GM12878 (cell line): ENCODE results near the gene THADA. TPM values are rescaled to one million over a fixed set of nuclear protein-coding genes. Genes with fewer than 3 reads are reported as not detected.

Experiments
- ASH2L ChIP-seq: fragments of 300-600, 200-600 bp; sonication (generic); IDR thresholded peaks from 2 replicates; pipeline ENCODE4 v1.6.1; 2017; ENCODE audit warnings: low read depth, mild to moderate bottlenecking, borderline replicate concordance
- ATF7 ChIP-seq: fragments of 450-650 bp; IDR thresholded peaks from 2 replicates; pipeline ENCODE4 v1.6.1; 2016; ENCODE audit warnings: low read depth, mild to moderate bottlenecking
- BCL11A ChIP-seq: IDR thresholded peaks from 2 replicates; pipeline ENCODE4 v1.6.1; 2011; ENCODE audit warnings: low read depth, low read length
- CREB1 ChIP-seq: IDR thresholded peaks from 2 replicates; pipeline ENCODE4 v1.6.1; 2012; ENCODE audit warnings: low read depth, mild to moderate bottlenecking, inconsistent platforms
- CTCF ChIP-seq, 3 experiments: IDR thresholded peaks in 2 of 3; conservative IDR thresholded peaks in 1 of 3; 2 replicates each; pipeline ENCODE4 v1.5.1; 2011; ENCODE audit warnings: low read depth in 3 of 3, low read length in 3 of 3, mild to moderate bottlenecking in 3 of 3, control low read depth in 2 of 3, moderate library complexity in 2 of 3, inconsistent platforms in 1 of 3, mixed read lengths in 1 of 3; ENCODE audit not compliant: control insufficient read depth in 2 of 3, insufficient read depth in 1 of 3; ENCODE audit errors: extremely low read depth in 1 of 3
- DPF2 ChIP-seq: fragments of 450-650 bp; IDR thresholded peaks from 2 replicates; pipeline ENCODE4 v1.6.1; 2017; ENCODE audit warnings: mild to moderate bottlenecking
- EP300 ChIP-seq, 2 experiments: fragments of 150-350 bp in 1 of 2; IDR thresholded peaks; 2 replicates each; pipeline ENCODE4 v1.6.1; 2011 to 2012; ENCODE audit warnings: low read depth in 2 of 2, low read length in 2 of 2, borderline replicate concordance in 1 of 2, improper control_type of control experiment in 1 of 2, inconsistent platforms in 1 of 2; ENCODE audit not compliant: control insufficient read depth in 1 of 2
- FOXM1 ChIP-seq: IDR thresholded peaks from 2 replicates; pipeline ENCODE4 v1.6.1; 2012; ENCODE audit warnings: low read depth, mild to moderate bottlenecking, inconsistent platforms, low read length, moderate library complexity
- GABPA ChIP-seq: IDR thresholded peaks from 2 replicates; pipeline ENCODE4 v1.6.1; 2014; ENCODE audit warnings: antibody characterized with exemption, low read depth, mild to moderate bottlenecking, inconsistent platforms
- JUNB ChIP-seq: IDR thresholded peaks from 2 replicates; pipeline ENCODE4 v1.6.1; 2016; ENCODE audit warnings: antibody characterized with exemption, mild to moderate bottlenecking
- KDM1A ChIP-seq: fragments of 200-600 bp; sonication (generic); IDR thresholded peaks from 2 replicates; pipeline ENCODE4 v1.6.1; 2016; ENCODE audit warnings: borderline replicate concordance
- KLF5 ChIP-seq: fragments of 450-650 bp; IDR thresholded peaks from 2 replicates; pipeline ENCODE4 v1.6.1; 2014; ENCODE audit warnings: mild to moderate bottlenecking; ENCODE audit not compliant: partially characterized antibody
- MTA2 ChIP-seq: fragments of 450-650 bp; IDR thresholded peaks from 2 replicates; pipeline ENCODE4 v1.6.1; 2016; ENCODE audit warnings: low read depth, mild to moderate bottlenecking, moderate library complexity
- NFIC ChIP-seq: IDR thresholded peaks from 2 replicates; pipeline ENCODE4 v1.6.1; 2012; ENCODE audit warnings: low read depth, mild to moderate bottlenecking, inconsistent platforms, low read length, moderate library complexity
- RELB ChIP-seq: fragments of 450-650 bp; IDR thresholded peaks from 2 replicates; pipeline ENCODE4 v1.6.1; 2017; ENCODE audit warnings: low read depth, mild to moderate bottlenecking, moderate library complexity
- SPI1 ChIP-seq: IDR thresholded peaks from 2 replicates; pipeline ENCODE4 v1.6.1; 2011; ENCODE audit warnings: low read depth, mild to moderate bottlenecking, low read length, moderate library complexity, borderline replicate concordance; ENCODE audit not compliant: insufficient read depth
- ZNF24 ChIP-seq: fragments of 450-650 bp; IDR thresholded peaks from 2 replicates; pipeline ENCODE4 v1.6.1; 2017; ENCODE audit warnings: antibody characterized with exemption, mild to moderate bottlenecking
- polyA plus RNA-seq, 11 experiments: library from polyadenylated mRNA; depleted of rRNA in 4 of 11; unstranded in 6 of 11; stranded (reverse) in 5 of 11; fragments of >200 nt; fragmentation: Nextera tagmentation in 4 of 11; fragmentation: Illumina TruSeq in 1 of 11; extraction: Ambion mirVana in 4 of 11; extraction: Trizol in 1 of 11; gene quantifications; 1 replicate in 1 of 11; 2 replicates in 10 of 11; pipeline versions ENCODE4 v1.2.1 to v1.2.3, GENCODE V29; 2011 to 2016; ENCODE audit warnings: inconsistent platforms in 2 of 11, missing spikeins in 2 of 11, low read depth in 1 of 11
- total RNA-seq, 4 experiments: library from RNA; depleted of rRNA in 3 of 4; stranded (reverse); fragments of >200 nt in 3 of 4; fragmentation: Illumina TruSeq in 1 of 4; extraction: Trizol in 1 of 4; gene quantifications; 2 replicates each; pipeline versions ENCODE4 v1.2.1 to v1.2.3, GENCODE V29; 2013 to 2021
- TF ChIP-seq, protein P1 (sequence below): fragments of 450-650 bp; formaldehyde crosslinking; IDR thresholded peaks from 2 replicates; pipeline ENCODE4 v1.5.0; 2022; ENCODE audit warnings: mild to moderate bottlenecking, missing genetic modification characterization

Gene THADA
- total and polyA plus RNA-seq, 10 of the 15 experiments (the other 5 are each of a cell fraction or from before 2014, with no cell fraction given) = 14.6 to 33.2 (median 23.2) TPM

- no peak for TF ChIP-seq CTCF (IDR thresholded peaks at IDR 0.05 in 2 of 3, conservative IDR thresholded peaks at IDR 0.05 in 1 of 3; ENCODE audit: control insufficient read depth in 2 of 3, extremely low read depth in 1 of 3, insufficient read depth in 1 of 3, low read depth in 3 of 3, low read length in 3 of 3)
- TF ChIP-seq RELB = peak; percentile 68; the same call in 1 of the 2 replicates
- peak; percentile 71 to 87; a peak in 2 of 4 replicates for TF ChIP-seq EP300 (IDR thresholded peaks at IDR 0.05; ENCODE audit: borderline replicate concordance in 1 of 2, control insufficient read depth in 1 of 2, low read depth in 2 of 2, low read length in 2 of 2)
- peak; percentile 80 for TF ChIP-seq NFIC
- TF ChIP-seq, protein P1, sequence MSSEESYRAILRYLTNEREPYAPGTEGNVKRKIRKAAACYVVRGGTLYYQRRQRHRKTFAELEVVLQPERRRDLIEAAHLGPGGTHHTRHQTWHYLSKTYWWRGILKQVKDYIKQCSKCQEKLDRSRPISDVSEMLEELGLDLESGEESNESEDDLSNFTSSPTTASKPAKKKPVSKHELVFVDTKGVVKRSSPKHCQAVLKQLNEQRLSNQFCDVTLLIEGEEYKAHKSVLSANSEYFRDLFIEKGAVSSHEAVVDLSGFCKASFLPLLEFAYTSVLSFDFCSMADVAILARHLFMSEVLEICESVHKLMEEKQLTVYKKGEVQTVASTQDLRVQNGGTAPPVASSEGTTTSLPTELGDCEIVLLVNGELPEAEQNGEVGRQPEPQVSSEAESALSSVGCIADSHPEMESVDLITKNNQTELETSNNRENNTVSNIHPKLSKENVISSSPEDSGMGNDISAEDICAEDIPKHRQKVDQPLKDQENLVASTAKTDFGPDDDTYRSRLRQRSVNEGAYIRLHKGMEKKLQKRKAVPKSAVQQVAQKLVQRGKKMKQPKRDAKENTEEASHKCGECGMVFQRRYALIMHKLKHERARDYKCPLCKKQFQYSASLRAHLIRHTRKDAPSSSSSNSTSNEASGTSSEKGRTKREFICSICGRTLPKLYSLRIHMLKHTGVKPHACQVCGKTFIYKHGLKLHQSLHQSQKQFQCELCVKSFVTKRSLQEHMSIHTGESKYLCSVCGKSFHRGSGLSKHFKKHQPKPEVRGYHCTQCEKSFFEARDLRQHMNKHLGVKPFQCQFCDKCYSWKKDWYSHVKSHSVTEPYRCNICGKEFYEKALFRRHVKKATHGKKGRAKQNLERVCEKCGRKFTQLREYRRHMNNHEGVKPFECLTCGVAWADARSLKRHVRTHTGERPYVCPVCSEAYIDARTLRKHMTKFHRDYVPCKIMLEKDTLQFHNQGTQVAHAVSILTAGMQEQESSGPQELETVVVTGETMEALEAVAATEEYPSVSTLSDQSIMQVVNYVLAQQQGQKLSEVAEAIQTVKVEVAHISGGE (CRISPR knock-in tag) = no peak
- TF ChIP-seq SPI1 = peak; percentile 87
- peak; percentile 93 for TF ChIP-seq ATF7
- peak; percentile 90 for TF ChIP-seq BCL11A
- TF ChIP-seq FOXM1 = peak; percentile 62; the same call in 1 of the 2 replicates
- TF ChIP-seq KDM1A = no peak
- TF ChIP-seq CREB1 = peak; percentile 75
- TF ChIP-seq ZNF24 = peak; percentile 60
- no peak for TF ChIP-seq KLF5
- 0 out of 2 replicates have a peak, but pooled peaks have one; percentile 12 for TF ChIP-seq GABPA
- TF ChIP-seq JUNB = peak; percentile 54; the same call in 1 of the 2 replicates
- TF ChIP-seq MTA2 = peak; percentile 99
- TF ChIP-seq DPF2 = peak; percentile 77; the same call in 1 of the 2 replicates
- no peak for TF ChIP-seq ASH2L
Observed at GRCh38 chr2:43408407-43409160, 187.3 kb downstream of the THADA start (continued).
